ENCODE results near the gene TIMP2. TPM values are rescaled to one million over a fixed set of nuclear protein-coding genes. Genes with fewer than 3 reads are reported as not detected.
A peak's percentile ranks its signal among the peaks of the same experiment; 100 is the strongest.

TIMP2 gene
- total RNA-seq, 1 experiment from 2014 or later = 29.0 TPM

DNA sequence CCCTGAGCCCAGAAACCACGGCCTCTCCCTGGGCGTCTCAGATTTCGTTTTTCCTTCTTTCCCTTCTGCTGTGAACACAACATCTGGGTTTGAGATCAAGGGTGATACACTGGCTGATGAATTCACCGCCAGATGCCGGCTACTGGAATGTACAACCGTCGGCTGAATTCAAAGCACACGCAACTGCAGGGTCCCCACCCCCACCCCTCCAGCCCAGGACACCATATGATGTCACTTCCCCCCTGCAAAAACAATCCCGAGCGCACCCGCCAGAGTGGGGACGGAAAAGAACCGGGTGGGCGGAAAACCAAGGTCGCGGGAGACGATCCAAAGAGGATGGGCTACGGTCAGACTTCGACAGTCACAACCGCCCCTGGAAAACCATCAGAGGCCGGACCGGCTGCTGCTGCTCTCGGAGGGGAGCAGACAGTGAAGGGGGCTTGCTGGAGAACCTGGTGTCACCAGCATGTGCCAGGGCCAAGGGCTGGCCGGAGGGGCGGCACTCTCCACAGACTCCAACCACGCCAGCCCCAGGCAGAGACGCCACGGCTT, 45.5 kb downstream of the TIMP2 start:
- peaks cover 0 to 6% (median 0%) of the 10 kb centered on the region in 3 experiments; a peak in 2 of 7 replicates for H3K36me3 Mint-ChIP-seq (ENCODE audit: insufficient read depth in 1 of 3, low read depth in 3 of 3)
- no peak overlapping the region for H2AK5ac ChIP-seq (ENCODE audit: insufficient read length, low read length)
- no peak overlapping the region for H2BK15ac ChIP-seq (ENCODE audit: low read depth, low read length)
- peaks cover 2% of the 10 kb centered on the region; the same call in 1 of the 2 replicates for H3K4me1 ChIP-seq (ENCODE audit: insufficient read depth, low read length)
- no peak for DNase-seq
- H3K9me3 ChIP-seq (ENCODE audit: control insufficient read depth, low read depth, low read length) = no peaks in the 10 kb centered on the region
- no peaks in the 10 kb centered on the region for H3K79me2 ChIP-seq (ENCODE audit: insufficient read depth, low read length)
- no peak overlapping the region for H3K4ac ChIP-seq (ENCODE audit: low read depth, low read length)
- peaks cover 32 to 40% of the 10 kb centered on the region in 2 experiments for H3K4me1 Mint-ChIP-seq
- H3K18ac ChIP-seq (ENCODE audit: insufficient read length, low read depth, low read length) = no peak overlapping the region
- H4K20me1 ChIP-seq (ENCODE audit: control insufficient read depth, insufficient read depth, insufficient read length) = no peaks in the 10 kb centered on the region
- H4K8ac ChIP-seq (replicated peaks; ENCODE audit: insufficient read length, low read depth, low read length) = no peak overlapping the region
- peak overlapping the region in 1 of 3 experiments; percentile 2; a peak in 2 of 7 replicates for H3K27ac Mint-ChIP-seq
- H2BK20ac ChIP-seq (ENCODE audit: low read depth, low read length, poor library complexity, severe bottlenecking) = no peak overlapping the region
- WGBS (ENCODE audit: extremely low coverage, insufficient read length, low lambda C conversion rate) = no CpG with 5 or more reads among the region's 28 CpGs
- no peak overlapping the region for H2BK12ac ChIP-seq (ENCODE audit: insufficient read length, low read depth, low read length)
- H3K56ac ChIP-seq (ENCODE audit: insufficient read length, low read depth, low read length) = no peak overlapping the region
- H2BK5ac ChIP-seq (ENCODE audit: insufficient read length, low read length) = no peak overlapping the region
- H3K14ac ChIP-seq (ENCODE audit: insufficient read depth, low read length) = no peak overlapping the region; the same call in 1 of the 2 replicates
- H4K5ac ChIP-seq (ENCODE audit: insufficient read length, low read depth, low read length) = no peak overlapping the region
- H3K23ac ChIP-seq (ENCODE audit: insufficient read length, low read depth, low read length) = no peak overlapping the region
- peaks cover 2% of the 10 kb centered on the region for H3K23me2 ChIP-seq (ENCODE audit: insufficient read length, low read depth, low read length, poor library complexity, severe bottlenecking)
- no peaks in the 10 kb centered on the region for H3K9me3 Mint-ChIP-seq
- no peaks in the 10 kb centered on the region for H3K27me3 ChIP-seq (ENCODE audit: insufficient read depth, low read length)
- H2AFZ ChIP-seq (ENCODE audit: low read length) = no peak overlapping the region
- no peak overlapping the region for H2BK120ac ChIP-seq (ENCODE audit: low read depth, low read length, poor library complexity, severe bottlenecking)
- TF ChIP-seq, protein P1, sequence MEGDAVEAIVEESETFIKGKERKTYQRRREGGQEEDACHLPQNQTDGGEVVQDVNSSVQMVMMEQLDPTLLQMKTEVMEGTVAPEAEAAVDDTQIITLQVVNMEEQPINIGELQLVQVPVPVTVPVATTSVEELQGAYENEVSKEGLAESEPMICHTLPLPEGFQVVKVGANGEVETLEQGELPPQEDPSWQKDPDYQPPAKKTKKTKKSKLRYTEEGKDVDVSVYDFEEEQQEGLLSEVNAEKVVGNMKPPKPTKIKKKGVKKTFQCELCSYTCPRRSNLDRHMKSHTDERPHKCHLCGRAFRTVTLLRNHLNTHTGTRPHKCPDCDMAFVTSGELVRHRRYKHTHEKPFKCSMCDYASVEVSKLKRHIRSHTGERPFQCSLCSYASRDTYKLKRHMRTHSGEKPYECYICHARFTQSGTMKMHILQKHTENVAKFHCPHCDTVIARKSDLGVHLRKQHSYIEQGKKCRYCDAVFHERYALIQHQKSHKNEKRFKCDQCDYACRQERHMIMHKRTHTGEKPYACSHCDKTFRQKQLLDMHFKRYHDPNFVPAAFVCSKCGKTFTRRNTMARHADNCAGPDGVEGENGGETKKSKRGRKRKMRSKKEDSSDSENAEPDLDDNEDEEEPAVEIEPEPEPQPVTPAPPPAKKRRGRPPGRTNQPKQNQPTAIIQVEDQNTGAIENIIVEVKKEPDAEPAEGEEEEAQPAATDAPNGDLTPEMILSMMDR (conservative IDR thresholded peaks at IDR 0.05) = no peak
- no peaks in the 10 kb centered on the region; the same call in 1 of the 2 replicates for H3K27me3 Mint-ChIP-seq (ENCODE audit: low read depth)
- H3K4me3 Mint-ChIP-seq = no peak overlapping the region
- H3T11ph ChIP-seq (ENCODE audit: low read length) = no peak overlapping the region
- no peak overlapping the region for H3K9ac ChIP-seq (ENCODE audit: extremely low read depth, insufficient read length, low read length)
- no peak overlapping the region for H3K4me2 ChIP-seq (ENCODE audit: insufficient read depth, insufficient read length, low read length)
- no peaks in the 10 kb centered on the region for H3K79me1 ChIP-seq (ENCODE audit: insufficient read depth, low read depth, low read length, poor library complexity, severe bottlenecking)
- no peak overlapping the region for H3K27ac ChIP-seq (ENCODE audit: insufficient read length, low read depth, low read length)
- H4K91ac ChIP-seq (ENCODE audit: insufficient read length, low read depth, low read length) = no peak overlapping the region

All from H9 (cell line).